ENCODE measurements around the gene MRPL39. TPM values are rescaled to one million over a fixed set of nuclear protein-coding genes. Genes with fewer than 3 reads are reported as not detected.

The MRPL39 gene
- total and polyA plus RNA-seq, 4 donors = 19.2 to 35.7 (median 24.4) TPM

GRCh38 chr21:25637851-25638659 is 30.8 kb upstream of the MRPL39 start:
- whole genome bisulfite sequencing = 58% methylated on average over 5 of the region's 5 CpGs
- Histone ChIP-seq H3K4me3 (ENCODE audit: low read depth in 1 of 3, low read length in 3 of 3) (no peak overlapping the region), H3K36me3 (ENCODE audit: control insufficient read depth in 4 of 4, insufficient read depth in 3 of 4, low read depth in 1 of 4, low read length in 3 of 4) (no peaks in the 10 kb centered on the region), H3K27me3 (ENCODE audit: control insufficient read depth in 4 of 4, insufficient read depth in 4 of 4, low read length in 3 of 4) (peaks cover 0 to 8% (median 6%) of the 10 kb centered on the region in 4 donors), H3K27ac (ENCODE audit: low read depth in 1 of 2, low read length in 2 of 2) (no peak overlapping the region), H3K9ac (ENCODE audit: low read depth in 1 of 2, low read length in 2 of 2) (no peak overlapping the region), H3K4me1 (ENCODE audit: control insufficient read depth in 4 of 4, insufficient read depth in 4 of 4, low read length in 3 of 4) (peaks cover 2 to 19% (median 12%) of the 10 kb centered on the region in 4 donors), H3K9me3 (ENCODE audit: control insufficient read depth in 4 of 4, low read length in 3 of 4) (no peaks in the 10 kb centered on the region)
- TF ChIP-seq HNF4A (conservative IDR thresholded peaks at IDR 0.05) (no peak), HNF4G (IDR thresholded peaks at IDR 0.05) (no peak), TAF1 (conservative IDR thresholded peaks at IDR 0.05) (no peak), SP1 (IDR thresholded peaks at IDR 0.05) (no peak), RAD21 (IDR thresholded peaks at IDR 0.05) (no peak), REST (IDR thresholded peaks at IDR 0.05) (no peak), ATF3 (IDR thresholded peaks at IDR 0.05) (no peak), MAX (IDR thresholded peaks at IDR 0.05) (no peak)
- no peak for DNase-seq (ENCODE audit: low spot score)

- Histone ChIP-seq H3K9ac (ENCODE audit: low read depth in 1 of 2, low read length in 2 of 2) (no peak overlapping the region), H3K4me3 (ENCODE audit: low read depth in 1 of 3, low read length in 3 of 3) (no peak overlapping the region), H3K27me3 (ENCODE audit: control insufficient read depth in 4 of 4, insufficient read depth in 4 of 4, low read length in 3 of 4) (peaks cover 0 to 8% (median 6%) of the 10 kb centered on the region in 4 donors), H3K9me3 (ENCODE audit: control insufficient read depth in 4 of 4, low read length in 3 of 4) (no peaks in the 10 kb centered on the region), H3K4me1 (ENCODE audit: control insufficient read depth in 4 of 4, insufficient read depth in 4 of 4, low read length in 3 of 4) (peaks cover 2 to 19% (median 12%) of the 10 kb centered on the region in 4 donors), H3K36me3 (ENCODE audit: control insufficient read depth in 4 of 4, insufficient read depth in 3 of 4, low read depth in 1 of 4, low read length in 3 of 4) (no peaks in the 10 kb centered on the region), H3K27ac (ENCODE audit: low read depth in 1 of 2, low read length in 2 of 2) (no peak overlapping the region)
- DNase-seq (ENCODE audit: low spot score) = no peak
- no peak for TF ChIP-seq NR2F2 (IDR thresholded peaks at IDR 0.05)
- no peak for TF ChIP-seq FOXA2 (IDR thresholded peaks at IDR 0.05)
- TF ChIP-seq CTCF (IDR thresholded peaks at IDR 0.05; ENCODE audit: low read depth, low read length, missing input control) = no peak
- no peak for TF ChIP-seq GABPA (IDR thresholded peaks at IDR 0.05 in 1 of 2, conservative IDR thresholded peaks at IDR 0.05 in 1 of 2)
- TF ChIP-seq TAF1 (conservative IDR thresholded peaks at IDR 0.05) = no peak
- TF ChIP-seq JUND (IDR thresholded peaks at IDR 0.05) = no peak
- no peak for TF ChIP-seq YY1 (IDR thresholded peaks at IDR 0.05)
- TF ChIP-seq EGR1 (IDR thresholded peaks at IDR 0.05; ENCODE audit: low read depth in 2 of 2) = no peak
- TF ChIP-seq RAD21 (IDR thresholded peaks at IDR 0.05) = no peak
- no peak for TF ChIP-seq MAX (IDR thresholded peaks at IDR 0.05)
- TF ChIP-seq ZBTB33 (IDR thresholded peaks at IDR 0.05) = no peak
- no peak for TF ChIP-seq SP1 (IDR thresholded peaks at IDR 0.05)
- no peak for TF ChIP-seq HNF4G (IDR thresholded peaks at IDR 0.05)
- no peak for TF ChIP-seq REST (IDR thresholded peaks at IDR 0.05)
- TF ChIP-seq HNF4A (conservative IDR thresholded peaks at IDR 0.05) = no peak
- no peak for TF ChIP-seq RXRA (IDR thresholded peaks at IDR 0.05)
- WGBS = 92% methylated on average over 2 of the region's 2 CpGs
Measured at GRCh38 chr21:25636727-25637126, 29.4 kb upstream of the MRPL39 start.

All from liver (tissue), 9 donors.